ENCODE data around the gene ANKRD33. TPM values are rescaled to one million over a fixed set of nuclear protein-coding genes. Genes with fewer than 3 reads are reported as not detected.

ANKRD33 gene
- total RNA-seq, 1 experiment from 2014 or later, result not detected

DNA sequence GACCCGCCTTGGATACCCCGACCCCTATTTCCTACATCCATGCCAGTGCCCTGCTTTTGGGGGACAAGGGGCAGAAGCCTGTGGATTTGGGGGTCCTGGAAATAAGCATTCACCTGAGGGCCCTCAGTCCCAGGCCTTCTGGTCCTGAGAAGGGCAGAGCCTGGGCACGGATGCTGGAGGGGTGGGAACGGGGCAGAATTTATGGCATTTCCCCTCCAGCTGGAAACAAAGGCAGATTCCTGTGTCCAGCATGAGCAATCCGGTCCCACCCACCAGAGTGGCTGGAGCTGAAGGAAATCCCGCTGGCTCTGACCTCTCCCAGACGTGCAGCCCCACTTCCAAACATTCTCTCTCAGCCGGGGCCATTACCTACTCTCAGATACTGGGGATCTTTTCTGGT is 9.3 kb downstream of the ANKRD33 start:
- ChIA-PET POLR2A (ENCODE audit: low non-redundant PET) (no interaction called here), CTCF (no interaction called here)
- H3K4me3 ChIP-seq (ENCODE audit: low read depth, low read length, poor library complexity, severe bottlenecking), result no peak overlapping the region
- TF ChIP-seq EZH2 (IDR thresholded peaks at IDR 0.05; ENCODE audit: borderline replicate concordance, low read depth, low read length, poor library complexity, severe bottlenecking) (no peak), CTCF (conservative IDR thresholded peaks at IDR 0.05; ENCODE audit: low read depth, low read length) (no peak)
- intact Hi-C loops (cut with micrococcal nuclease; ENCODE audit: unreplicated experiment), result no loop called here
- no peaks in the 10 kb centered on the region for H3K36me3 ChIP-seq (ENCODE audit: insufficient read depth, low read length, poor library complexity, severe bottlenecking)
- no peak overlapping the region for H3K27ac ChIP-seq (ENCODE audit: low read depth, low read length, poor library complexity, severe bottlenecking)
- no peak for DNase-seq (ENCODE audit: low spot score)
- H3K9me3 ChIP-seq (ENCODE audit: low read depth, low read length, poor library complexity, severe bottlenecking), result no peaks in the 10 kb centered on the region
- H3K4me1 ChIP-seq (ENCODE audit: insufficient read depth, low read length, poor library complexity, severe bottlenecking), result no peaks in the 10 kb centered on the region
- no peaks in the 10 kb centered on the region for H3K27me3 ChIP-seq (replicated peaks; ENCODE audit: insufficient read depth, low read depth, low read length, poor library complexity)
- no TSS peak for BruUV-seq (replicated peaks)

- ChIA-PET CTCF (no interaction called here), POLR2A (ENCODE audit: low non-redundant PET) (no interaction called here)
- H3K27me3 ChIP-seq (replicated peaks; ENCODE audit: insufficient read depth, low read depth, low read length, poor library complexity), result no peaks in the 10 kb centered on the region
- DNase-seq (ENCODE audit: low spot score), result no peak
- H3K27ac ChIP-seq (ENCODE audit: low read depth, low read length, poor library complexity, severe bottlenecking), result no peak overlapping the region
- no peaks in the 10 kb centered on the region for H3K36me3 ChIP-seq (ENCODE audit: insufficient read depth, low read length, poor library complexity, severe bottlenecking)
- no peaks in the 10 kb centered on the region for H3K4me1 ChIP-seq (ENCODE audit: insufficient read depth, low read length, poor library complexity, severe bottlenecking)
- H3K9me3 ChIP-seq (ENCODE audit: low read depth, low read length, poor library complexity, severe bottlenecking), result no peaks in the 10 kb centered on the region
- no TSS peak for BruUV-seq (replicated peaks)
- intact Hi-C loops (cut with micrococcal nuclease; ENCODE audit: unreplicated experiment), result no loop called here
- H3K4me3 ChIP-seq (ENCODE audit: low read depth, low read length, poor library complexity, severe bottlenecking), result no peak overlapping the region
- TF ChIP-seq CTCF (conservative IDR thresholded peaks at IDR 0.05; ENCODE audit: low read depth, low read length) (no peak), EZH2 (IDR thresholded peaks at IDR 0.05; ENCODE audit: borderline replicate concordance, low read depth, low read length, poor library complexity, severe bottlenecking) (no peak)
Measured at GRCh38 chr12:51898506-51898905, 10.6 kb downstream of the ANKRD33 start.

DNA sequence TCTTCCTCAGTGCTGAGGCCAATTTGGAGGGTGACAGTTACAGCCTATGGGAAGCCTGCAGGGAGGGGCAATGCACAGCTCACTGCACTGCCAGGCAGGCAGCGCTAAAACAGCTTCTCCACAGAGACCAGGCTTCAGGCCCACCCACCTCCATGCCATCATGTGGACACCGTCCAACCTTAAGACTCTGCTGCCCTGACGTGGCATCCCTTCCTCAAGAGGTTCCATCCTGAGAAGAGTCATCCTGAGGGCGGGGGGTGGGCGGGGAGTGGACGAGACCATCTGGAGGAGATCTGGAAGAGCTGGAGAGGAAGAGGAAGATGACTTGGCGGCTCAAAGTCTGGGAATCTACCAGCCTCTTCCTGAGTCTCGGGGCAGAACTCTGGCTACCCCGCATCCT is 11.0 kb downstream of the ANKRD33 start:
- no peak overlapping the region for H3K4me3 ChIP-seq (ENCODE audit: low read depth, low read length, poor library complexity, severe bottlenecking)
- POLR2A ChIA-PET (ENCODE audit: low non-redundant PET), result no interaction called here
- no peaks in the 10 kb centered on the region for H3K27me3 ChIP-seq (replicated peaks; ENCODE audit: insufficient read depth, low read depth, low read length, poor library complexity)
- CTCF ChIA-PET, result no interaction called here
- H3K4me1 ChIP-seq (ENCODE audit: insufficient read depth, low read length, poor library complexity, severe bottlenecking), result no peaks in the 10 kb centered on the region
- intact Hi-C loops (cut with micrococcal nuclease; ENCODE audit: unreplicated experiment), result no loop called here
- no peaks in the 10 kb centered on the region for H3K36me3 ChIP-seq (ENCODE audit: insufficient read depth, low read length, poor library complexity, severe bottlenecking)
- H3K9me3 ChIP-seq (ENCODE audit: low read depth, low read length, poor library complexity, severe bottlenecking), result no peaks in the 10 kb centered on the region
- H3K27ac ChIP-seq (ENCODE audit: low read depth, low read length, poor library complexity, severe bottlenecking), result no peak overlapping the region
- no TSS peak for BruUV-seq (replicated peaks)
- no peak for DNase-seq (ENCODE audit: low spot score)
- TF ChIP-seq CTCF (conservative IDR thresholded peaks at IDR 0.05; ENCODE audit: low read depth, low read length) (no peak), EZH2 (IDR thresholded peaks at IDR 0.05; ENCODE audit: borderline replicate concordance, low read depth, low read length, poor library complexity, severe bottlenecking) (no peak)

Data from A673 (cell line).